Fibroblast of lung (primary cell): ENCODE data around the gene CLASP2.

Source experiments
- EZH2 ChIP-seq: IDR thresholded peaks from 2 replicates; pipeline ENCODE4 v1.5.1; 2012; ENCODE audit warnings: low read length, control low read depth, mild to moderate bottlenecking; ENCODE audit errors: missing control alignments
- TF ChIP-seq, protein P1 (sequence below), 2 donors: IDR thresholded peaks in 1 of 2; conservative IDR thresholded peaks in 1 of 2; 1 replicate in 1 of 2; 2 replicates in 1 of 2; pipeline ENCODE4 v1.5.1; 2011 to 2012; ENCODE audit warnings: low read length in 2 of 2, control low read depth in 1 of 2, inconsistent platforms in 1 of 2, low read depth in 1 of 2, mild to moderate bottlenecking in 1 of 2

GRCh38 chr3:33749546-33750210, 31.6 kb upstream of the CLASP2 start:
- TF ChIP-seq, protein P1, sequence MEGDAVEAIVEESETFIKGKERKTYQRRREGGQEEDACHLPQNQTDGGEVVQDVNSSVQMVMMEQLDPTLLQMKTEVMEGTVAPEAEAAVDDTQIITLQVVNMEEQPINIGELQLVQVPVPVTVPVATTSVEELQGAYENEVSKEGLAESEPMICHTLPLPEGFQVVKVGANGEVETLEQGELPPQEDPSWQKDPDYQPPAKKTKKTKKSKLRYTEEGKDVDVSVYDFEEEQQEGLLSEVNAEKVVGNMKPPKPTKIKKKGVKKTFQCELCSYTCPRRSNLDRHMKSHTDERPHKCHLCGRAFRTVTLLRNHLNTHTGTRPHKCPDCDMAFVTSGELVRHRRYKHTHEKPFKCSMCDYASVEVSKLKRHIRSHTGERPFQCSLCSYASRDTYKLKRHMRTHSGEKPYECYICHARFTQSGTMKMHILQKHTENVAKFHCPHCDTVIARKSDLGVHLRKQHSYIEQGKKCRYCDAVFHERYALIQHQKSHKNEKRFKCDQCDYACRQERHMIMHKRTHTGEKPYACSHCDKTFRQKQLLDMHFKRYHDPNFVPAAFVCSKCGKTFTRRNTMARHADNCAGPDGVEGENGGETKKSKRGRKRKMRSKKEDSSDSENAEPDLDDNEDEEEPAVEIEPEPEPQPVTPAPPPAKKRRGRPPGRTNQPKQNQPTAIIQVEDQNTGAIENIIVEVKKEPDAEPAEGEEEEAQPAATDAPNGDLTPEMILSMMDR (conservative IDR thresholded peaks at IDR 0.05 in 1 of 2, IDR thresholded peaks at IDR 0.05 in 1 of 2; ENCODE audit: low read depth in 1 of 2, low read length in 2 of 2) = no peak
- TF ChIP-seq EZH2 = no peak
